H1 (cell line): ENCODE data around the gene GIN1. TPM values are rescaled to one million over a fixed set of nuclear protein-coding genes. Genes with fewer than 3 reads are reported as not detected.

Experiments used
- BCL11A ChIP-seq, 2 experiments: IDR thresholded peaks; one replicate each; pipeline ENCODE4 v1.6.1; 2011; ENCODE audit warnings: low read depth in 2 of 2, low read length in 2 of 2, mild to moderate bottlenecking in 2 of 2
- CTBP2 ChIP-seq: IDR thresholded peaks from 2 replicates; pipeline ENCODE4 v1.7.0; 2011; ENCODE audit warnings: borderline replicate concordance, mild to moderate bottlenecking, moderate library complexity, mixed read lengths, low read length; ENCODE audit not compliant: insufficient read depth, insufficient read length
- SUZ12 ChIP-seq: fragments of 200-600 bp; sonication (generic); IDR thresholded peaks from 2 replicates; pipeline ENCODE4 v1.6.1; 2012; ENCODE audit warnings: mild to moderate bottlenecking, inconsistent platforms, low read length, moderate library complexity, mixed read lengths
- polyA plus RNA-seq, 7 experiments: library from polyadenylated mRNA; depleted of rRNA in 3 of 7; stranded (reverse) in 5 of 7; unstranded in 2 of 7; fragments of >200 nt in 5 of 7; fragments of 200-250 nt in 2 of 7; gene quantifications; 1 replicate in 5 of 7; 2 replicates in 1 of 7; 4 replicates in 1 of 7; pipeline versions ENCODE4 v1.2.1 to v1.2.3, GENCODE V29; 2011 to 2013; ENCODE audit warnings: missing spikeins in 2 of 7, mixed read lengths in 2 of 7
- total RNA-seq: library from RNA; stranded (reverse); fragmentation: NEBNext Ultra II Directional; extraction: Animal tissue kit (Norgen Biotek cat#: 25700); gene quantifications from 2 replicates; pipeline ENCODE4 v1.2.1, GENCODE V29; 2021

Gene GIN1
- total and polyA plus RNA-seq, 2 of the 8 experiments (the other 6 are each of a cell fraction or from before 2014, with no cell fraction given), result 1.9 to 7.1 TPM

GRCh38 chr5:103119765-103120606 lies at the start of gene GIN1, which contains the start of gene PPIP5K2 (continued):
- TF ChIP-seq BCL11A (IDR thresholded peaks at IDR 0.05; ENCODE audit: low read depth in 2 of 2, low read length in 2 of 2) (no peak), CTBP2 (no peak), SUZ12 (no peak)
